Breast epithelium (tissue), 3 donors: Measurements from ENCODE around the gene SH3D19.

Source experiments
- CTCF ChIP-seq, 3 donors: fragments of 450-650 bp; IDR thresholded peaks; one replicate each; pipeline ENCODE4 v1.5.1; 2016 to 2017; ENCODE audit warnings: antibody characterized with exemption in 3 of 3, mild to moderate bottlenecking in 3 of 3, moderate library complexity in 3 of 3
- POLR2A ChIP-seq: fragments of 450-650 bp; IDR thresholded peaks from one replicate; pipeline ENCODE4 v1.6.1; 2016; ENCODE audit warnings: antibody characterized with exemption, mild to moderate bottlenecking, moderate library complexity
- POLR2AphosphoS5 ChIP-seq, 3 donors: sonication (generic); formaldehyde crosslinking; IDR thresholded peaks; one replicate each; pipeline ENCODE4 v1.6.1; 2017; ENCODE audit warnings: antibody characterized with exemption in 3 of 3

- TF ChIP-seq CTCF (IDR thresholded peaks at IDR 0.05), result no peak
- no peak for TF ChIP-seq POLR2AphosphoS5 (IDR thresholded peaks at IDR 0.05)
- no peak for TF ChIP-seq POLR2A
Observed at GRCh38 chr4:151207186-151207585, 118.2 kb downstream of the SH3D19 start.
